Measurements from ENCODE around the gene FOXRED2. TPM values are rescaled to one million over a fixed set of nuclear protein-coding genes. Genes with fewer than 3 reads are reported as not detected.

Gene FOXRED2
- total RNA-seq, 1 experiment from 2014 or later, result 19.3 TPM

Other genes with a start within 250 kb of the FOXRED2 start
- gene MYH9, start 119.1 kb downstream of the FOXRED2 start, total RNA-seq (2014; rRNA removed; shearing (Covaris generic)), result 153 and 185 TPM in 2 replicates
- gene TXN2, start 25.4 kb downstream of the FOXRED2 start, total RNA-seq (2014; rRNA removed; shearing (Covaris generic)), result 96.4 and 99.4 TPM in 2 replicates
- 455 and 581 TPM in 2 replicates for gene EIF3D, start 22.1 kb upstream of the FOXRED2 start, total RNA-seq (2014; rRNA removed; shearing (Covaris generic))
- not detected in 2 replicates for gene CACNG2, start 196.7 kb upstream of the FOXRED2 start, total RNA-seq (2014; rRNA removed; shearing (Covaris generic))

Data from G401 (cell line).